Measurements from ENCODE around the gene HEXD. TPM values are rescaled to one million over a fixed set of nuclear protein-coding genes. Genes with fewer than 3 reads are reported as not detected.
A peak's percentile ranks its signal among the peaks of the same experiment; 100 is the strongest.

HEXD gene
- total and polyA plus RNA-seq, 10 of the 15 experiments (the other 5 are each of a cell fraction or from before 2014, with no cell fraction given), result 1.6 to 24.2 (median 7.0) TPM

DNA sequence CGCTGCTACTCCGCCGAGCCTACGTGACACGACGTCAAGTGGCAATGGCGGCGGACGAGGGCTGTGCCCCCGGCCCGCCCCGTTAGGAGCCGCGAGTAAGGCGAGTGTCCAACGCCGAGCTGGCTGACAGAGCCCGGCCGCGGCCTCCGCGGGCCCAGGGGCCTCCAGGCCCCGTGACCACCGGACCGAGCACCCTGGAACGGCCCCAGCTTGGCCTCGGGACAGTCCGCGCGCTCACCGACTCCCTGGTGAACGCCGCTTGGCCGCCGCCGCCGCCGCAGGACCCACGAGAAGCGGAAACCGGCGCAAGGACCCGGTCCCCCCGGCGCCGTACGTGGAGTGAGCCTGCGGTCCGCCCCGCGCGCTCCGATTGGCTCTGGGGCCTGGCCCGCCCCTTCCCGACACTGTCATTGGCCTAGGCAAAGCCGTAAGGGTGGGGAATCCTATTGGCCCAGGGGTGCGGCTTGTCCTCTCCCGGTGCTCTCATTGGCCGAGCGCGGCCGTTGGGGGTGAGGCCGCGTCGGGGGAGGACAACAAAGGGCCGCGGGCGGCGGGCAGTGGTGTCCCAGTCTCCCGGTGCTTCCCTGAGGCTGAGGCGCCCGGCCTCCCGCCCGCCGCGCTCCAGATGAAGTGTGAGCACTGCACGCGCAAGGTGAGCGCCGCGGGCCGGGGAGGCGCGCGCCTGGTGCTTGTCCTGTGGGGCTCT lies 40.2 kb downstream of the HEXD start, which contains the start of gene NARF (continued):
- TF ChIP-seq KLF5 (IDR thresholded peaks at IDR 0.05; ENCODE audit: partially characterized antibody) (no peak), STAT3 (IDR thresholded peaks at IDR 0.05; ENCODE audit: low read depth, low read length) (no peak), POLR2AphosphoS5 (IDR thresholded peaks at IDR 0.05; ENCODE audit: low read length) (peak; percentile 93), SIX5 (IDR thresholded peaks at IDR 0.05; ENCODE audit: low read depth, low read length, severe bottlenecking) (no peak), BCL11A (IDR thresholded peaks at IDR 0.05; ENCODE audit: low read depth, low read length) (no peak), RELA (IDR thresholded peaks at IDR 0.05; ENCODE audit: borderline replicate concordance, partially characterized antibody) (no peak), MEF2A (IDR thresholded peaks at IDR 0.05; ENCODE audit: insufficient read depth, low read depth, low read length) (no peak), HDAC2 (IDR thresholded peaks at IDR 0.05) (no peak), ZZZ3 (IDR thresholded peaks at IDR 0.05; ENCODE audit: control insufficient read depth, insufficient read length, low read depth) (no peak), FOXM1 (IDR thresholded peaks at IDR 0.05; ENCODE audit: low read depth, low read length) (no peak), NKRF (conservative IDR thresholded peaks at IDR 0.05) (no peak; the same call in none of the 2 replicates), NR2C2 (IDR thresholded peaks at IDR 0.05; ENCODE audit: borderline replicate concordance, control insufficient read depth, insufficient read length, low read depth) (no peak), JUNB (IDR thresholded peaks at IDR 0.05) (no peak), USF1 (IDR thresholded peaks at IDR 0.05; ENCODE audit: borderline replicate concordance, extremely low read length, insufficient read depth, low read depth, low read length) (no peak), MYC (IDR thresholded peaks at IDR 0.05; ENCODE audit: insufficient read depth, insufficient read length, insufficient replicate concordance, low read length, severe bottlenecking) (no peak), TBL1XR1 (IDR thresholded peaks at IDR 0.05; ENCODE audit: low read depth, low read length) (no peak), CHD4 (IDR thresholded peaks at IDR 0.05) (no peak), STAT1 (conservative IDR thresholded peaks at IDR 0.05) (no peak), POU2F2 (IDR thresholded peaks at IDR 0.05; ENCODE audit: borderline replicate concordance, low read depth, low read length) (peak; percentile 28)
- TF ChIP-seq, protein P1, sequence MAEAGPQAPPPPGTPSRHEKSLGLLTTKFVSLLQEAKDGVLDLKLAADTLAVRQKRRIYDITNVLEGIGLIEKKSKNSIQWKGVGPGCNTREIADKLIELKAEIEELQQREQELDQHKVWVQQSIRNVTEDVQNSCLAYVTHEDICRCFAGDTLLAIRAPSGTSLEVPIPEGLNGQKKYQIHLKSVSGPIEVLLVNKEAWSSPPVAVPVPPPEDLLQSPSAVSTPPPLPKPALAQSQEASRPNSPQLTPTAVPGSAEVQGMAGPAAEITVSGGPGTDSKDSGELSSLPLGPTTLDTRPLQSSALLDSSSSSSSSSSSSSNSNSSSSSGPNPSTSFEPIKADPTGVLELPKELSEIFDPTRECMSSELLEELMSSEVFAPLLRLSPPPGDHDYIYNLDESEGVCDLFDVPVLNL (IDR thresholded peaks at IDR 0.05; ENCODE audit: low read depth, low read length), result peak; percentile 55; the same call in 1 of the 2 replicates
- TF ChIP-seq, protein P2, sequence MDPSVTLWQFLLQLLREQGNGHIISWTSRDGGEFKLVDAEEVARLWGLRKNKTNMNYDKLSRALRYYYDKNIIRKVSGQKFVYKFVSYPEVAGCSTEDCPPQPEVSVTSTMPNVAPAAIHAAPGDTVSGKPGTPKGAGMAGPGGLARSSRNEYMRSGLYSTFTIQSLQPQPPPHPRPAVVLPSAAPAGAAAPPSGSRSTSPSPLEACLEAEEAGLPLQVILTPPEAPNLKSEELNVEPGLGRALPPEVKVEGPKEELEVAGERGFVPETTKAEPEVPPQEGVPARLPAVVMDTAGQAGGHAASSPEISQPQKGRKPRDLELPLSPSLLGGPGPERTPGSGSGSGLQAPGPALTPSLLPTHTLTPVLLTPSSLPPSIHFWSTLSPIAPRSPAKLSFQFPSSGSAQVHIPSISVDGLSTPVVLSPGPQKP (IDR thresholded peaks at IDR 0.05; ENCODE audit: low read depth, low read length), result no peak
- TF ChIP-seq, protein P3, sequence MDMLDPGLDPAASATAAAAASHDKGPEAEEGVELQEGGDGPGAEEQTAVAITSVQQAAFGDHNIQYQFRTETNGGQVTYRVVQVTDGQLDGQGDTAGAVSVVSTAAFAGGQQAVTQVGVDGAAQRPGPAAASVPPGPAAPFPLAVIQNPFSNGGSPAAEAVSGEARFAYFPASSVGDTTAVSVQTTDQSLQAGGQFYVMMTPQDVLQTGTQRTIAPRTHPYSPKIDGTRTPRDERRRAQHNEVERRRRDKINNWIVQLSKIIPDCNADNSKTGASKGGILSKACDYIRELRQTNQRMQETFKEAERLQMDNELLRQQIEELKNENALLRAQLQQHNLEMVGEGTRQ (IDR thresholded peaks at IDR 0.05; ENCODE audit: borderline replicate concordance, low read depth, low read length), result no peak

Measured in GM12878 (cell line).